Measurements from ENCODE around the gene LGALSL.

DNA sequence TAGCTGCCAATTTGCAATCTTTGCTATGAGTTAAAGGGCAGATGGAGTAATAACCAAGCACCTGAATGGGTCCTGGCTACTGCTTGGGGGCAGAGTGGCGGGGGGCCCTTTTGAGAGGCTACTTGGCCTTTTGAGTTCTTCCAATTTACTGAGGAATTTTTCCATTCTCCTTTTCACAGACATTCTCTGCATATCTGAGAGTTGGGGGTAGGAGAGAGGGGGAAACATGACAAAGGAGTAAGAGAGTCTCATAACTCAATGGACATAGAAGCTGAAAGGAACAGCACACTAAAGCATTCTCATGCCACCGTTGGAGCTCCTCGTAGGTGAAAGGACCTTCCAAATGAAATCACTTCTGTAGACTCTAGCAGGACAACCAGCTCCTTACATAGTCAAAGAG is 16.1 kb downstream of the LGALSL start:
- TF ChIP-seq GATA2 (IDR thresholded peaks at IDR 0.05; ENCODE audit: low read depth, low read length) = no peak
- no peak for TF ChIP-seq GATA3 (IDR thresholded peaks at IDR 0.05; ENCODE audit: low read depth, low read length)

Measured in SH-SY5Y (cell line).